CD14-positive monocyte (primary cell): ENCODE data around the gene WDFY3. TPM values are rescaled to one million over a fixed set of nuclear protein-coding genes. Genes with fewer than 3 reads are reported as not detected.

Experiments
- DNase-seq, 3 donors: peaks; one replicate each; pipeline ENCODE4 v3.0.0-alpha.2; 2011 to 2022
- H2AFZ ChIP-seq: 2 replicates; pipeline ENCODE4 v1.6.0; 2012; ENCODE audit warnings: mild to moderate bottlenecking, low read depth, low read length, inconsistent platforms; ENCODE audit not compliant: insufficient read depth, poor library complexity, severe bottlenecking
- H3K27ac ChIP-seq, 2 donors: 1 replicate in 1 of 2; 2 replicates in 1 of 2; pipeline ENCODE4 v1.5.1; 2012 to 2013; ENCODE audit warnings: low read length in 2 of 2, control low read depth in 1 of 2, inconsistent platforms in 1 of 2, low read depth in 1 of 2, mild to moderate bottlenecking in 1 of 2
- H3K27me3 ChIP-seq, 2 donors: one replicate each; pipeline versions ENCODE4 v1.6.0 to v1.6.1; 2011 to 2013; ENCODE audit warnings: low read length in 2 of 2; ENCODE audit not compliant: control insufficient read depth in 2 of 2, insufficient read depth in 2 of 2
- H3K36me3 ChIP-seq, 2 donors: replicated peaks in 1 of 2; 1 replicate in 1 of 2; 2 replicates in 1 of 2; pipeline versions ENCODE4 v1.5.1 to v1.6.1; 2012 to 2013; ENCODE audit warnings: low read length in 2 of 2, control low read depth in 1 of 2, inconsistent platforms in 1 of 2, mild to moderate bottlenecking in 1 of 2; ENCODE audit not compliant: insufficient read depth in 2 of 2, control insufficient read depth in 1 of 2
- H3K4me1 ChIP-seq, 2 donors: 1 replicate in 1 of 2; 2 replicates in 1 of 2; pipeline versions ENCODE4 v1.5.1 to v1.6.1; 2012 to 2013; ENCODE audit warnings: low read length in 2 of 2, control low read depth in 1 of 2, inconsistent platforms in 1 of 2, mild to moderate bottlenecking in 1 of 2, moderate library complexity in 1 of 2; ENCODE audit not compliant: insufficient read depth in 2 of 2, control insufficient read depth in 1 of 2
- H3K4me2 ChIP-seq: replicated peaks from 2 replicates; pipeline ENCODE3; 2012; ENCODE audit warnings: low read length, moderate library complexity, mild to moderate bottlenecking; ENCODE audit not compliant: poor library complexity, severe bottlenecking; ENCODE audit errors: extremely low read depth
- H3K4me3 ChIP-seq, 3 experiments: fragments of 200-600 bp in 1 of 3; sonication (generic) in 1 of 3; replicated peaks in 1 of 3; 1 replicate in 2 of 3; 2 replicates in 1 of 3; pipeline ENCODE4 v1.5.1; 2011 to 2013; ENCODE audit warnings: low read length in 3 of 3, mild to moderate bottlenecking in 3 of 3, control low read depth in 2 of 3, low read depth in 2 of 3, inconsistent platforms in 1 of 3, moderate library complexity in 1 of 3
- H3K79me2 ChIP-seq: 2 replicates; pipeline ENCODE4 v1.6.0; 2012; ENCODE audit warnings: mild to moderate bottlenecking, control low read depth, inconsistent platforms, low read length, moderate library complexity; ENCODE audit not compliant: insufficient read depth
- H3K9ac ChIP-seq: 2 replicates; pipeline ENCODE4 v1.6.0; 2017; ENCODE audit warnings: low read length, mild to moderate bottlenecking; ENCODE audit not compliant: insufficient read depth, poor library complexity, severe bottlenecking
- H3K9me3 ChIP-seq, 2 donors: replicated peaks in 1 of 2; 1 replicate in 1 of 2; 2 replicates in 1 of 2; pipeline versions ENCODE4 v1.5.1 to v1.6.1; 2012 to 2013; ENCODE audit warnings: low read length in 2 of 2, control low read depth in 1 of 2; ENCODE audit not compliant: control insufficient read depth in 1 of 2, insufficient read depth in 1 of 2
- H4K20me1 ChIP-seq: 2 replicates; pipeline ENCODE4 v1.6.0; 2012; ENCODE audit warnings: mild to moderate bottlenecking, low read length, control low read depth, moderate library complexity; ENCODE audit not compliant: insufficient read depth
- H3K27ac Mint-ChIP-seq, 7 donors: one replicate each; pipeline ENCODE4 v1.8.0; 2020; ENCODE audit warnings: mild to moderate bottlenecking in 7 of 7, mixed read lengths in 7 of 7, moderate library complexity in 6 of 7, inconsistent platforms in 2 of 7
- H3K27me3 Mint-ChIP-seq, 3 donors: one replicate each; pipeline ENCODE4 v1.8.0; 2021 to 2022; ENCODE audit warnings: low read depth in 3 of 3, mild to moderate bottlenecking in 3 of 3, mixed read lengths in 3 of 3, moderate library complexity in 3 of 3, inconsistent platforms in 1 of 3
- H3K36me3 Mint-ChIP-seq, 2 donors: one replicate each; pipeline ENCODE4 v1.8.0; 2020; ENCODE audit warnings: mixed read lengths in 2 of 2, inconsistent platforms in 1 of 2, mild to moderate bottlenecking in 1 of 2
- H3K4me1 Mint-ChIP-seq: one replicate; pipeline ENCODE4 v1.8.0; 2020; ENCODE audit warnings: mild to moderate bottlenecking, mixed read lengths
- H3K4me3 Mint-ChIP-seq, 2 donors: one replicate each; pipeline ENCODE4 v1.8.0; 2020; ENCODE audit warnings: mild to moderate bottlenecking in 2 of 2, mixed read lengths in 2 of 2, moderate library complexity in 1 of 2
- H3K9me3 Mint-ChIP-seq, 7 donors: one replicate each; pipeline ENCODE4 v1.8.0; 2020 to 2022; ENCODE audit warnings: mixed read lengths in 7 of 7, mild to moderate bottlenecking in 6 of 7, moderate library complexity in 6 of 7, inconsistent platforms in 2 of 7
- WGBS: methylation state at CpG from one replicate; pipeline ENCODE4 v1.1.5; 2013; ENCODE audit warnings: missing lambda C conversion rate; ENCODE audit not compliant: insufficient coverage; 5-methylcytosine and 5-hydroxymethylcytosine counted together
- intact Hi-C, 2 donors: fragments of 100-400 bp; cut with micrococcal nuclease; formaldehyde crosslinking; loops; one replicate each; pipeline versions ENCODE4 v1.15.0 to v1.15.1; 2023
- polyA plus RNA-seq, 3 donors: library from polyadenylated mRNA; depleted of rRNA in 1 of 3; unstranded in 2 of 3; stranded (reverse) in 1 of 3; fragments of 300-500 nt in 2 of 3; fragments of >200 nt in 1 of 3; fragmentation: Illumina TruSeq in 2 of 3; gene quantifications; 1 replicate in 2 of 3; 2 replicates in 1 of 3; pipeline ENCODE4 v1.2.3, GENCODE V29; 2012 to 2021
- TF ChIP-seq, protein P1 (sequence below): fragments of 200-600 bp; IDR thresholded peaks from one replicate; pipeline ENCODE4 v1.8.0; 2022; ENCODE audit warnings: antibody characterized with exemption, mild to moderate bottlenecking

WDFY3 gene
- polyA plus RNA-seq, 3 donors, result 5.6 to 35.5 (median 5.9) TPM

DNA sequence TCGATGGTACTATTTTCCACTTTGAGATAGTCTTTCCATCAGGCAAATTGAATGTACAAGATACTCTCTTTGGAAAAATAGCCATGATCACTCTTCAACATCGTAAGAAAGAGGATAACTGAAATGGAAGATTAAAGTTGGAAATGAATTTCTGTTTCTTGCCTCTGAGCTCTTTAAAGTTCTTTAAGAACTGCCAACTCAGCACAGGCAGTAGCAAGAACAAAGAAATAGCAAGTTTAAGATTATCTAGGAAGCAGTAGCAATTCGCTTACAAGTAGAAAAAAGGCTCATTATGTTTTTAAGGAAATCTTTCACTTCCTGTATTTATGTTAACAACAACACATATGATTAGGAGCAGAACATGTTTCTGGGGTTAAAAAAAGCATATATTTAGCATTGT lies 255.9 kb downstream of the WDFY3 start:
- no peak overlapping the region for H3K9ac ChIP-seq
- H3K27me3 Mint-ChIP-seq, result no peaks in the 10 kb centered on the region
- TF ChIP-seq, protein P1, sequence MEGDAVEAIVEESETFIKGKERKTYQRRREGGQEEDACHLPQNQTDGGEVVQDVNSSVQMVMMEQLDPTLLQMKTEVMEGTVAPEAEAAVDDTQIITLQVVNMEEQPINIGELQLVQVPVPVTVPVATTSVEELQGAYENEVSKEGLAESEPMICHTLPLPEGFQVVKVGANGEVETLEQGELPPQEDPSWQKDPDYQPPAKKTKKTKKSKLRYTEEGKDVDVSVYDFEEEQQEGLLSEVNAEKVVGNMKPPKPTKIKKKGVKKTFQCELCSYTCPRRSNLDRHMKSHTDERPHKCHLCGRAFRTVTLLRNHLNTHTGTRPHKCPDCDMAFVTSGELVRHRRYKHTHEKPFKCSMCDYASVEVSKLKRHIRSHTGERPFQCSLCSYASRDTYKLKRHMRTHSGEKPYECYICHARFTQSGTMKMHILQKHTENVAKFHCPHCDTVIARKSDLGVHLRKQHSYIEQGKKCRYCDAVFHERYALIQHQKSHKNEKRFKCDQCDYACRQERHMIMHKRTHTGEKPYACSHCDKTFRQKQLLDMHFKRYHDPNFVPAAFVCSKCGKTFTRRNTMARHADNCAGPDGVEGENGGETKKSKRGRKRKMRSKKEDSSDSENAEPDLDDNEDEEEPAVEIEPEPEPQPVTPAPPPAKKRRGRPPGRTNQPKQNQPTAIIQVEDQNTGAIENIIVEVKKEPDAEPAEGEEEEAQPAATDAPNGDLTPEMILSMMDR, result no peak
- no peak overlapping the region for H3K4me2 ChIP-seq
- no peak overlapping the region for H3K4me3 ChIP-seq
- no peak overlapping the region for H3K4me3 Mint-ChIP-seq
- H3K36me3 Mint-ChIP-seq, result peaks cover 71 to 90% of the 10 kb centered on the region in 2 donors
- no peaks in the 10 kb centered on the region for H3K4me1 Mint-ChIP-seq
- H3K36me3 ChIP-seq, result peaks cover 93 to 100% of the 10 kb centered on the region in 2 donors
- H4K20me1 ChIP-seq, result no peaks in the 10 kb centered on the region
- no peaks in the 10 kb centered on the region for H3K4me1 ChIP-seq
- no peaks in the 10 kb centered on the region for H3K27me3 ChIP-seq
- no CpG with 5 or more reads among the region's 3 CpGs for WGBS
- DNase-seq, result no peak
- H3K9me3 Mint-ChIP-seq, result peaks cover 0 to 2% (median 0%) of the 10 kb centered on the region in 7 donors
- intact Hi-C loops, result loop anchor here in 1 of 2 donors (10.0 kb wide), 1 partner anchor 1886 kb away; no protein-coding TSS in a partner anchor
- peak overlapping the region in 1 of 7 donors; percentile 32 for H3K27ac Mint-ChIP-seq
- H2AFZ ChIP-seq, result no peak overlapping the region
- H3K9me3 ChIP-seq, result no peaks in the 10 kb centered on the region
- no peaks in the 10 kb centered on the region for H3K79me2 ChIP-seq
- H3K27ac ChIP-seq, result no peak overlapping the region

DNA sequence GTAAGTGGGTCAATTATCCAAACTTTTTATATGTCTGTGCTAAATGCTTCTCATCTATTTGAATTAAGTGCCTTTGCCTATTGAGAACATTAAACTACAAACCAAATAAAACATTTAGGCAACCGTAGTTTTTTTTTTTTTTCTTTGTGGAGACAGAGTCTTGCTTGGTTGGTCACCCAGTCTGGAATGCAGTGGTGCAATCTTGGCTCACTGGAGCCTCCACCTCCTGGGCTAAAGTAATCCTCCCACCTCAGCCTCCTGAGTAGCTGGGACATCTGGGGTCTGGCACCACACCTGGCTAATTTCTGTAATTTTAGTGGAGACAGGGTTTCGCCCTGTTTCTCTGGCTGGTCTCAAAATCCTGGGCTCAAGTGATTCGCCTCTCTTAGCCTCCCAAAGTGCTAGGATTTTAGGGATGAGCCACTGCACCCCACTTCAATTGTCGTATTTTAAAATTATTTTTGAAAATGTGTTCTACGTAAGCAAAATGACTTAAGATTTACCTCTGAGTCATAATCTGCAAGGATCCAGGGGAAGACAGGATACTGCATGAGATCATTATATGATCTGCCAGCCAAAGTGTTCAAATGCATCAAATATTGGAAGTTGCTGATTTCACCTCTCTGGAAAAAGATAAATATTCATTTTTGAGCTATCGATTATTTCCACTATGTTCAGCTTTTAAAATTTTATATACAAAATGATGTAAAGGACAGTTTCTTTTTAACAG lies 257.9 kb downstream of the WDFY3 start:
- Histone ChIP-seq H3K4me1 (no peaks in the 10 kb centered on the region), H3K4me2 (no peak overlapping the region), H3K27me3 (no peaks in the 10 kb centered on the region), H3K79me2 (no peaks in the 10 kb centered on the region), H3K9me3 (no peaks in the 10 kb centered on the region), H3K4me3 (no peak overlapping the region), H3K9ac (no peak overlapping the region), H3K27ac (no peak overlapping the region), H4K20me1 (no peaks in the 10 kb centered on the region), H2AFZ (no peak overlapping the region), H3K36me3 (peaks cover 96 to 100% of the 10 kb centered on the region in 2 donors)
- intact Hi-C loops, result no loop called here
- WGBS, result 93% methylated on average over 3 of the region's 6 CpGs
- TF ChIP-seq, protein P1, result no peak
- Mint-ChIP-seq H3K9me3 (peaks cover 0 to 1% (median 0%) of the 10 kb centered on the region in 7 donors), H3K4me1 (no peaks in the 10 kb centered on the region), H3K4me3 (no peak overlapping the region), H3K27ac (no peak overlapping the region), H3K27me3 (no peaks in the 10 kb centered on the region), H3K36me3 (peaks cover 72 to 84% of the 10 kb centered on the region in 2 donors)
- no peak for DNase-seq
